ENCODE measurements around the gene DNAJB4. TPM values are rescaled to one million over a fixed set of nuclear protein-coding genes. Genes with fewer than 3 reads are reported as not detected.
"Not testable (repeated sequence)": the region's sequence is repeated elsewhere in the genome, so short reads cannot be mapped to it uniquely, and the experiment has no call there.

DNAJB4 gene
- total RNA-seq, 1 donor from 2014 or later = 29.0 TPM

DNA sequence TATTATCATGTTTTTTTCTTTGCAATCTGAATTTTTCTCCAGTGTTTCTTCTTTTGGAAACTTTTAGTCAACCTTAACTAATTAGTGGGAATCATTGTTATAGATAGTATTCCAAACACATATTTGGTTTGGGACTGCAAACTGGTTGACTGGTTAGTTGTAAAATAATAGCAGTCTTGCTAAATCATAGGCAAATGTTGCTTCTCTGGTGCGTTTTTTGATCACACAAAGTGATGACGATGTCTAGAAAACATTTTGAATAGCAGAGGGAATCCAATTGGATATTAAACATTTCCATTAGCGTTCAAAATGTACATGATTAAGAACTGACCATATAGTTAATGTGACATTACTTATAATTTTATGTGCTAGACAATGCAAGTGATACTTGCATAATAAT, 4.5 kb downstream of the DNAJB4 start:
- H3K36me3 ChIP-seq = peaks cover 13% of the 10 kb centered on the region
- H3K4me1 ChIP-seq = no peaks in the 10 kb centered on the region
- H3K27ac ChIP-seq = no peak overlapping the region
- TF ChIP-seq, protein P1, sequence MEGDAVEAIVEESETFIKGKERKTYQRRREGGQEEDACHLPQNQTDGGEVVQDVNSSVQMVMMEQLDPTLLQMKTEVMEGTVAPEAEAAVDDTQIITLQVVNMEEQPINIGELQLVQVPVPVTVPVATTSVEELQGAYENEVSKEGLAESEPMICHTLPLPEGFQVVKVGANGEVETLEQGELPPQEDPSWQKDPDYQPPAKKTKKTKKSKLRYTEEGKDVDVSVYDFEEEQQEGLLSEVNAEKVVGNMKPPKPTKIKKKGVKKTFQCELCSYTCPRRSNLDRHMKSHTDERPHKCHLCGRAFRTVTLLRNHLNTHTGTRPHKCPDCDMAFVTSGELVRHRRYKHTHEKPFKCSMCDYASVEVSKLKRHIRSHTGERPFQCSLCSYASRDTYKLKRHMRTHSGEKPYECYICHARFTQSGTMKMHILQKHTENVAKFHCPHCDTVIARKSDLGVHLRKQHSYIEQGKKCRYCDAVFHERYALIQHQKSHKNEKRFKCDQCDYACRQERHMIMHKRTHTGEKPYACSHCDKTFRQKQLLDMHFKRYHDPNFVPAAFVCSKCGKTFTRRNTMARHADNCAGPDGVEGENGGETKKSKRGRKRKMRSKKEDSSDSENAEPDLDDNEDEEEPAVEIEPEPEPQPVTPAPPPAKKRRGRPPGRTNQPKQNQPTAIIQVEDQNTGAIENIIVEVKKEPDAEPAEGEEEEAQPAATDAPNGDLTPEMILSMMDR (IDR thresholded peaks at IDR 0.05) = no peak
- no peak overlapping the region for H3K4me3 ChIP-seq
- H3K9me3 ChIP-seq = no peaks in the 10 kb centered on the region
- intact Hi-C loops (cut with DNase I) = no loop called here
- DNase-seq (no peak), ATAC-seq (no peak)
- H3K27me3 ChIP-seq (ENCODE audit: low read depth) = no peaks in the 10 kb centered on the region

DNA sequence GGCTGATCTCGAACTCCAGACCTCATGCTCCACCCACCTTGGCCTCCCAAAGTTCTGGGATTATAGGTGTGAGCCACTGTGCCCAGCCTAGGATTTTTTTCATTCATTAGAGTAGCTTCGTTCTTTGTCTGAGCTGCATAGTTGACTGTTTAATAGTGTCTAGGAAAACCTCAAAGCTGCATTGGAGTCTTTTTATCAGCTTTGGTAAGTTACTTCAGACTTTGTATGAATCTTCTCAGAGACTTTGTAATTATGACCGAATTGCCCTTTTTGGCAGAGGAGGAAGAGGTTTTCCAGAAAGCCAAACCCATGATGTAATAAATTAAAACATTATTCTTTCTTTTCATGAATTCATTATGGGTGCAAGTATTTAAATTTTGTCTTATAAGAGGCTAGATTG, 5.1 kb downstream of the DNAJB4 start:
- peaks cover 19% of the 10 kb centered on the region for H3K36me3 ChIP-seq
- DNase-seq (no peak), ATAC-seq (no peak)
- H3K4me3 ChIP-seq = no peak overlapping the region
- intact Hi-C loops (cut with DNase I) = no loop called here
- no peaks in the 10 kb centered on the region for H3K4me1 ChIP-seq
- H3K9me3 ChIP-seq = no peaks in the 10 kb centered on the region
- H3K27ac ChIP-seq = no peak overlapping the region
- H3K27me3 ChIP-seq (ENCODE audit: low read depth) = no peaks in the 10 kb centered on the region
- TF ChIP-seq, protein P1 (IDR thresholded peaks at IDR 0.05) = no peak

DNA sequence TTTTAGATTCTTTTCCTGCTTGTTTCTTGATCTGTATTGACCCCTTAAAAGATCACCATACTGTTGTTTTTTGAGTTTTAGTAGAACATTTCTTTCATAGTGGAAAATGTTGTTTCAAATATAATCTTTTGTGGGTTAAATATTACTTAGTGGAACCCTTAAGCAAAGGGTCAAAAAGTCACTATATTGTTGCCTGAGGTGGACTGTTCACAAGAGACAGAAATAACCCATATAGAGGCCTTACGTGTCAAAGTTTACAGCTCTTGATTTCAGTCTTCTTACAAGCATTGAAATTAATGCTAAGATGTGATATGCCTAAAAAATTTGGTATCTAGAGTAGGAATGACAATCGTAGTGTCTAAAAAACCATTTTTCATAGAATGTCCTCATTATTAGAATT, 6.3 kb downstream of the DNAJB4 start:
- intact Hi-C loops (cut with DNase I) = no loop called here
- DNase-seq (no peak), ATAC-seq (no peak)
- TF ChIP-seq, protein P1 (IDR thresholded peaks at IDR 0.05) = no peak
- Histone ChIP-seq H3K4me3 (no peak overlapping the region), H3K9me3 (no peaks in the 10 kb centered on the region), H3K27ac (no peak overlapping the region), H3K4me1 (no peaks in the 10 kb centered on the region), H3K27me3 (ENCODE audit: low read depth) (no peaks in the 10 kb centered on the region), H3K36me3 (peaks cover 23% of the 10 kb centered on the region)

DNA sequence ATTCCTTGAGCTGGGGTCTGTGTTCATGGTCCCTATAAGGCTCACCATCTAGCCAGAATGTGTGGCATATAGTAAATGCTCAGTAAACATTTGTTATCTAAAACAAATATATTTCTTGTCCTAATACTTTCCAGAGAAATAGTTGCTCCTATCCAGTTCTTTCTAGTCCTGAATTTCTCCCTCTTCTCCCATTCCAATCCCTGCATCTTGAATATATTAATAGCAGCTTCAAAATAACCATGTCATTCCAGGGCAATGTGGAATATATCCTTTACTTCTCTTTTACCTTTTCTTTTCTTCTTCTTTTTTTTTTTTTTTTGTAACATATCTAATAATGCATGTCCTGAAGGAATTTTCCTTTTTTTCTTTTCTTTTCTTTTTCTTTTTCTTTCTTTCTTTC, 10.4 kb downstream of the DNAJB4 start:
- TF ChIP-seq, protein P1 (IDR thresholded peaks at IDR 0.05) = no peak
- no peaks in the 10 kb centered on the region for H3K4me1 ChIP-seq
- no peaks in the 10 kb centered on the region for H3K9me3 ChIP-seq
- intact Hi-C loops (cut with DNase I) = no loop called here
- ATAC-seq = no peak
- no peak overlapping the region for H3K27ac ChIP-seq
- no peak for DNase-seq
- H3K4me3 ChIP-seq = no peak overlapping the region
- no peaks in the 10 kb centered on the region for H3K27me3 ChIP-seq (ENCODE audit: low read depth)
- H3K36me3 ChIP-seq = peaks cover 31% of the 10 kb centered on the region

DNA sequence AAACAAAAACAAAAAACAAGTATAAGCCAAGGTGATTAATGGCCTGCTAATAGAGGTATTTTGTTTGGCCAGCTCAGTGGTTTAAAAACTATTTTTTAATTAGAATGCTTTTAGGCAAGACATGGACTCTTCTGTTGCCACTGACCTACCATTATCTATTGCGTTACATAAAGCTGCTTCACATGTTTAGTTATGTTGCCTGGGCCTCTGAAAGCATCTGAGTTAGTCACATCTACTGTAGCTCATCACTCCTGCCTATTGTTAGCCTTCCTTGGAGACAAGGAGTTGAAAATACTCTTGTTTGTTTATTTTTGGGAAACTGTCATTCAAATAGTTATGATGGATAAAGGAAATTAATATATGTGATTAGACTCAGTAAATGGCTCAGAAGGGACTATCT, 14.3 kb downstream of the DNAJB4 start:
- no peak overlapping the region for H3K27ac ChIP-seq
- DNase-seq = no peak
- no peak for ATAC-seq
- intact Hi-C loops (cut with DNase I) = no loop called here
- H3K9me3 ChIP-seq = no peaks in the 10 kb centered on the region
- no peaks in the 10 kb centered on the region for H3K4me1 ChIP-seq
- TF ChIP-seq, protein P1 (IDR thresholded peaks at IDR 0.05) = no peak
- no peak overlapping the region for H3K4me3 ChIP-seq
- peaks cover 20% of the 10 kb centered on the region for H3K36me3 ChIP-seq
- H3K27me3 ChIP-seq (ENCODE audit: low read depth) = no peaks in the 10 kb centered on the region

DNA sequence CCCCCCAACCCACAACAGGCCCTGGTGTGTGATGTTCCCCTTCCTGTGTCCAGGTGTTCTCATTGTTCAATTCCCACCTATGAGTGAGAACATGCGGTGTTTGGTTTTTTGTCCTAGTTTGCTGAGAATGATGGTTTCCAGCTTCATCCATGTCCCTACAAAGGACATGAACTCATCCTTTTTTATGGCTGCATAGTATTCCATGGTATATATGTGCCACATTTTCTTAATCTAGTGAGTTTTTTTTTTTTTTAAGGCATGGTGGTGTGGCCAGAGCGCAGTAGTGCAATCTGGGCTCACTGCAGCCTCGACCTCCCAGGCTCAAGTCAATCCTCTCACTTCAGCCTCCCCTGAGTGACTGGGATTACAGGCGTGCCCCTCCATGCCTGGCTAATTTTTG, 16.4 kb downstream of the DNAJB4 start:
- H3K36me3 ChIP-seq; H3K4me1 ChIP-seq; H3K9me3 ChIP-seq; H3K4me3 ChIP-seq; H3K27ac ChIP-seq; H3K27me3 ChIP-seq (ENCODE audit: low read depth); DNase-seq; ATAC-seq; intact Hi-C loops (cut with DNase I): not testable (repeated sequence)

Measured in lower lobe of right lung (tissue), 2 donors.